Measurements from ENCODE around the gene TMEM19.

- TF ChIP-seq POLR2A (IDR thresholded peaks at IDR 0.05) (no peak), CTCF (IDR thresholded peaks at IDR 0.05) (no peak)
Observed at GRCh38 chr12:71645268-71645667, 40.6 kb upstream of the TMEM19 start.

Data from lower leg skin (tissue), 3 donors.